ENCODE data around the gene PPFIBP1. TPM values are rescaled to one million over a fixed set of nuclear protein-coding genes. Genes with fewer than 3 reads are reported as not detected.
"Not testable (repeated sequence)": the region's sequence is repeated elsewhere in the genome, so short reads cannot be mapped to it uniquely, and the experiment has no call there.

The PPFIBP1 gene
- total and polyA plus RNA-seq, 2 of the 8 experiments (the other 6 are each of a cell fraction or from before 2014, with no cell fraction given): 7.7 to 31.3 TPM

DNA sequence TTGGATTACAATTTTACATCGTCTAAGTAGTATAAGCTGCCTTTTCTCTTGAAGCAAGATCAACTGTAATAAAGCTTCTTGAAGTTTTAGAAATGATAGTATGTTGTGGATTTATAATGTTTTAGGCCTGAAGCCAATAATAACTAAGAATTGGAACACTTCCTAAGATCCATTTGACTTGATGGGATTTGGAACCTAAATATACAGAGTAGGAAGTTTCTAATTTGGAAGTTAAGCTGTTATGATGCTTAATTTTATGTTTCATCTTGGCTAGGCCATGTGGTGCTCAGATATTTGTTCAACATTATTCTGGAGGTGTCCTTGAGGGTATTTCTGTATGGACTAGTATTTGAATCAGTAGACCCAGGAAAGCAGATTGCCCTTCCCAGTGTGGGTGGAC lies 74.9 kb downstream of the PPFIBP1 start:
- H3K4ac ChIP-seq (replicated peaks; ENCODE audit: insufficient read length, low read depth, low read length); H3K18ac ChIP-seq (ENCODE audit: extremely low read depth, low read length); H3K56ac ChIP-seq (replicated peaks; ENCODE audit: insufficient read length, low read depth, low read length); H3K79me1 ChIP-seq (ENCODE audit: low read depth, low read length); H2BK20ac ChIP-seq (ENCODE audit: low read length); H3K79me2 ChIP-seq (ENCODE audit: control insufficient read depth in 1 of 2, insufficient read depth in 2 of 2, low read length in 2 of 2); H2BK12ac ChIP-seq (ENCODE audit: low read depth, low read length); H4K20me1 ChIP-seq (replicated peaks in 1 of 2; ENCODE audit: control insufficient read depth in 1 of 2, insufficient read depth in 2 of 2, low read length in 2 of 2); POLR2A ChIA-PET (ENCODE audit: partially characterized antibody); H4K8ac ChIP-seq (ENCODE audit: extremely low read depth, insufficient read depth, low read length); H3K4me3 ChIP-seq (ENCODE audit: extremely low read depth in 1 of 4, insufficient read depth in 2 of 4, low read depth in 3 of 4, low read length in 4 of 4); H3K9me3 ChIP-seq (ENCODE audit: insufficient read depth in 2 of 2, low read depth in 1 of 2, low read length in 1 of 2); H2AFZ ChIP-seq (ENCODE audit: low read length); H3K23me2 ChIP-seq (ENCODE audit: low read depth, low read length); H2BK15ac ChIP-seq (ENCODE audit: low read length); H3K36me3 ChIP-seq (ENCODE audit: control insufficient read depth in 2 of 4, insufficient read depth in 4 of 4, low read length in 3 of 4); H2BK120ac ChIP-seq (replicated peaks; ENCODE audit: low read depth, low read length); DNase-seq (ENCODE audit: low read depth in 1 of 2, low spot score in 2 of 2); FAIRE-seq; H2BK5ac ChIP-seq (ENCODE audit: low read depth, low read length); H3K23ac ChIP-seq (ENCODE audit: insufficient read length); H3K4me1 ChIP-seq (replicated peaks in 1 of 4; ENCODE audit: control insufficient read depth in 3 of 4, insufficient read depth in 4 of 4, low read length in 3 of 4); H3K14ac ChIP-seq (ENCODE audit: insufficient read length); H3K4me2 ChIP-seq (ENCODE audit: insufficient read depth in 1 of 2, low read depth in 2 of 2, low read length in 2 of 2); H3K27me3 ChIP-seq (replicated peaks in 1 of 4; ENCODE audit: control insufficient read depth in 3 of 4, extremely low read depth in 1 of 4, insufficient read depth in 3 of 4, low read length in 3 of 4); H3K9ac ChIP-seq (replicated peaks in 1 of 4; ENCODE audit: extremely low read depth in 1 of 4, low read depth in 3 of 4, low read length in 3 of 4); H4K91ac ChIP-seq (replicated peaks; ENCODE audit: insufficient read length, low read length); H2AK5ac ChIP-seq (ENCODE audit: low read depth, low read length); H4K5ac ChIP-seq (ENCODE audit: insufficient read length, low read depth, low read length); H3K27ac ChIP-seq (ENCODE audit: low read depth, low read length): not testable (repeated sequence)
- CTCF ChIA-PET (ENCODE audit: partially characterized antibody): interaction anchor here (1.2 kb wide), 1 partner anchor 118 kb away, joined by 3 read pairs; no protein-coding TSS in a partner anchor
- WGBS, 2 experiments (ENCODE audit: extremely low coverage in 1 of 2, insufficient coverage in 1 of 2, insufficient read length in 1 of 2, insufficient replicate concordance in 2 of 2, low coverage in 1 of 2, low lambda C conversion rate in 2 of 2, missing lambda C conversion rate in 1 of 2): 100% methylated on average over 1 of the region's 1 CpG; no CpG with 5 or more reads in 1 of the 2 experiments

- H3K9ac ChIP-seq (replicated peaks in 1 of 4; ENCODE audit: extremely low read depth in 1 of 4, low read depth in 3 of 4, low read length in 3 of 4); H4K5ac ChIP-seq (ENCODE audit: insufficient read length, low read depth, low read length); H2BK15ac ChIP-seq (ENCODE audit: low read length); H3K36me3 ChIP-seq (ENCODE audit: control insufficient read depth in 2 of 4, insufficient read depth in 4 of 4, low read length in 3 of 4); H3K27ac ChIP-seq (ENCODE audit: low read depth, low read length); H2BK20ac ChIP-seq (ENCODE audit: low read length); H3K79me2 ChIP-seq (ENCODE audit: control insufficient read depth in 1 of 2, insufficient read depth in 2 of 2, low read length in 2 of 2); H4K91ac ChIP-seq (replicated peaks; ENCODE audit: insufficient read length, low read length); H2AFZ ChIP-seq (ENCODE audit: low read length); H3K56ac ChIP-seq (replicated peaks; ENCODE audit: insufficient read length, low read depth, low read length); H2AK5ac ChIP-seq (ENCODE audit: low read depth, low read length); H3K4ac ChIP-seq (replicated peaks; ENCODE audit: insufficient read length, low read depth, low read length); H3K14ac ChIP-seq (ENCODE audit: insufficient read length); DNase-seq (ENCODE audit: low read depth in 1 of 2, low spot score in 2 of 2); POLR2A ChIA-PET (ENCODE audit: partially characterized antibody); FAIRE-seq; H2BK5ac ChIP-seq (ENCODE audit: low read depth, low read length); H3K79me1 ChIP-seq (ENCODE audit: low read depth, low read length); H3K4me3 ChIP-seq (ENCODE audit: extremely low read depth in 1 of 4, insufficient read depth in 2 of 4, low read depth in 3 of 4, low read length in 4 of 4); H3K4me2 ChIP-seq (ENCODE audit: insufficient read depth in 1 of 2, low read depth in 2 of 2, low read length in 2 of 2); H3K23ac ChIP-seq (ENCODE audit: insufficient read length); H2BK12ac ChIP-seq (ENCODE audit: low read depth, low read length); H3K27me3 ChIP-seq (replicated peaks in 1 of 4; ENCODE audit: control insufficient read depth in 3 of 4, extremely low read depth in 1 of 4, insufficient read depth in 3 of 4, low read length in 3 of 4); H3K4me1 ChIP-seq (replicated peaks in 1 of 4; ENCODE audit: control insufficient read depth in 3 of 4, insufficient read depth in 4 of 4, low read length in 3 of 4); H3K9me3 ChIP-seq (ENCODE audit: insufficient read depth in 2 of 2, low read depth in 1 of 2, low read length in 1 of 2); H4K20me1 ChIP-seq (replicated peaks in 1 of 2; ENCODE audit: control insufficient read depth in 1 of 2, insufficient read depth in 2 of 2, low read length in 2 of 2); H4K8ac ChIP-seq (ENCODE audit: extremely low read depth, insufficient read depth, low read length); H3K23me2 ChIP-seq (ENCODE audit: low read depth, low read length); H3K18ac ChIP-seq (ENCODE audit: extremely low read depth, low read length); H2BK120ac ChIP-seq (replicated peaks; ENCODE audit: low read depth, low read length): not testable (repeated sequence)
- WGBS, 2 experiments (ENCODE audit: extremely low coverage in 1 of 2, insufficient coverage in 1 of 2, insufficient read length in 1 of 2, insufficient replicate concordance in 2 of 2, low coverage in 1 of 2, low lambda C conversion rate in 2 of 2, missing lambda C conversion rate in 1 of 2): 89% methylated on average over 5 of the region's 5 CpGs; no CpG with 5 or more reads in 1 of the 2 experiments
- CTCF ChIA-PET (ENCODE audit: partially characterized antibody): interaction anchor here (1.3 kb wide), 1 partner anchor 11 kb away, joined by 3 read pairs; no protein-coding TSS in a partner anchor
These were observed 77.2 kb downstream of the PPFIBP1 start for GRCh38 chr12:27601056-27601828.

Data from H1 (cell line).